ENCODE results near the gene ARID4B.

GRCh38 chr1:235315735-235316134, 12.2 kb downstream of the ARID4B start:
- TF ChIP-seq, protein P1, sequence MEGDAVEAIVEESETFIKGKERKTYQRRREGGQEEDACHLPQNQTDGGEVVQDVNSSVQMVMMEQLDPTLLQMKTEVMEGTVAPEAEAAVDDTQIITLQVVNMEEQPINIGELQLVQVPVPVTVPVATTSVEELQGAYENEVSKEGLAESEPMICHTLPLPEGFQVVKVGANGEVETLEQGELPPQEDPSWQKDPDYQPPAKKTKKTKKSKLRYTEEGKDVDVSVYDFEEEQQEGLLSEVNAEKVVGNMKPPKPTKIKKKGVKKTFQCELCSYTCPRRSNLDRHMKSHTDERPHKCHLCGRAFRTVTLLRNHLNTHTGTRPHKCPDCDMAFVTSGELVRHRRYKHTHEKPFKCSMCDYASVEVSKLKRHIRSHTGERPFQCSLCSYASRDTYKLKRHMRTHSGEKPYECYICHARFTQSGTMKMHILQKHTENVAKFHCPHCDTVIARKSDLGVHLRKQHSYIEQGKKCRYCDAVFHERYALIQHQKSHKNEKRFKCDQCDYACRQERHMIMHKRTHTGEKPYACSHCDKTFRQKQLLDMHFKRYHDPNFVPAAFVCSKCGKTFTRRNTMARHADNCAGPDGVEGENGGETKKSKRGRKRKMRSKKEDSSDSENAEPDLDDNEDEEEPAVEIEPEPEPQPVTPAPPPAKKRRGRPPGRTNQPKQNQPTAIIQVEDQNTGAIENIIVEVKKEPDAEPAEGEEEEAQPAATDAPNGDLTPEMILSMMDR (IDR thresholded peaks at IDR 0.05; ENCODE audit: poor library complexity, severe bottlenecking): no peak
- TF ChIP-seq MXI1 (conservative IDR thresholded peaks at IDR 0.05; ENCODE audit: poor library complexity, severe bottlenecking) (no peak), EZH2 (IDR thresholded peaks at IDR 0.05; ENCODE audit: borderline replicate concordance, insufficient read depth, low read length, poor library complexity, severe bottlenecking) (no peak), POLR2AphosphoS5 (IDR thresholded peaks at IDR 0.05) (no peak)

Measured in neural cell (in vitro differentiated cells).